ENCODE results near the gene PHF12.

DNA sequence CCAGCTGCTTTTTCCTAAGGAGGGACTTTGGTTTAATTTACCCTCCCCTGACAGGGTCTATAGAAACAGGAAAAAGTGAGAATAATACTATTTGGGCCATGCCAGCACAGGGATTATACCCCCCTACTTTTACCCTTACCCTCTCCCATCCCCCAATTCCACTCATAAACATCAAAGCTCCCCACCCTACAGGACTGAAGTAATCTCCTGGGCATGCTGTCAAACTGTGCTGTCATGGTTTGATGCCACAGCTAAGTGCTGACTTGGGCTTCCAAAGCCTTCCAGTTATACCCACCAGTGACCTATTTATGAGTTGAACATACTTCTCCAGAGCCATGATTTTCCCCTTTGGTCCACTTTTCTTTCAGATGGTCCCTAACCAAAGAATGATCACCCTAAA is 12.8 kb downstream of the PHF12 start:
- TF ChIP-seq ZNF274 (IDR thresholded peaks at IDR 0.05; ENCODE audit: insufficient read depth, insufficient read length) (no peak), TAF1 (IDR thresholded peaks at IDR 0.05; ENCODE audit: borderline replicate concordance, low read depth, low read length) (no peak), TCF12 (IDR thresholded peaks at IDR 0.05; ENCODE audit: low read depth, low read length) (no peak), RAD21 (IDR thresholded peaks at IDR 0.05; ENCODE audit: insufficient read depth, low read depth, low read length) (no peak), RCOR1 (conservative IDR thresholded peaks at IDR 0.05; ENCODE audit: low read depth, low read length) (no peak), MXI1 (IDR thresholded peaks at IDR 0.05; ENCODE audit: low read depth, low read length) (no peak), MYC (IDR thresholded peaks at IDR 0.05; ENCODE audit: insufficient read depth, insufficient read length, insufficient replicate concordance, low read length, severe bottlenecking) (no peak)
- TF ChIP-seq, protein P1, sequence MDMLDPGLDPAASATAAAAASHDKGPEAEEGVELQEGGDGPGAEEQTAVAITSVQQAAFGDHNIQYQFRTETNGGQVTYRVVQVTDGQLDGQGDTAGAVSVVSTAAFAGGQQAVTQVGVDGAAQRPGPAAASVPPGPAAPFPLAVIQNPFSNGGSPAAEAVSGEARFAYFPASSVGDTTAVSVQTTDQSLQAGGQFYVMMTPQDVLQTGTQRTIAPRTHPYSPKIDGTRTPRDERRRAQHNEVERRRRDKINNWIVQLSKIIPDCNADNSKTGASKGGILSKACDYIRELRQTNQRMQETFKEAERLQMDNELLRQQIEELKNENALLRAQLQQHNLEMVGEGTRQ (IDR thresholded peaks at IDR 0.05; ENCODE audit: borderline replicate concordance, low read depth, low read length), result no peak
- TF ChIP-seq, protein P2, sequence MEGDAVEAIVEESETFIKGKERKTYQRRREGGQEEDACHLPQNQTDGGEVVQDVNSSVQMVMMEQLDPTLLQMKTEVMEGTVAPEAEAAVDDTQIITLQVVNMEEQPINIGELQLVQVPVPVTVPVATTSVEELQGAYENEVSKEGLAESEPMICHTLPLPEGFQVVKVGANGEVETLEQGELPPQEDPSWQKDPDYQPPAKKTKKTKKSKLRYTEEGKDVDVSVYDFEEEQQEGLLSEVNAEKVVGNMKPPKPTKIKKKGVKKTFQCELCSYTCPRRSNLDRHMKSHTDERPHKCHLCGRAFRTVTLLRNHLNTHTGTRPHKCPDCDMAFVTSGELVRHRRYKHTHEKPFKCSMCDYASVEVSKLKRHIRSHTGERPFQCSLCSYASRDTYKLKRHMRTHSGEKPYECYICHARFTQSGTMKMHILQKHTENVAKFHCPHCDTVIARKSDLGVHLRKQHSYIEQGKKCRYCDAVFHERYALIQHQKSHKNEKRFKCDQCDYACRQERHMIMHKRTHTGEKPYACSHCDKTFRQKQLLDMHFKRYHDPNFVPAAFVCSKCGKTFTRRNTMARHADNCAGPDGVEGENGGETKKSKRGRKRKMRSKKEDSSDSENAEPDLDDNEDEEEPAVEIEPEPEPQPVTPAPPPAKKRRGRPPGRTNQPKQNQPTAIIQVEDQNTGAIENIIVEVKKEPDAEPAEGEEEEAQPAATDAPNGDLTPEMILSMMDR (IDR thresholded peaks at IDR 0.05 in 2 of 3, conservative IDR thresholded peaks at IDR 0.05 in 1 of 3; ENCODE audit: control insufficient read depth in 2 of 3, extremely low read depth in 1 of 3, insufficient read depth in 1 of 3, low read depth in 3 of 3, low read length in 3 of 3), result no peak
- TF ChIP-seq, protein P3, sequence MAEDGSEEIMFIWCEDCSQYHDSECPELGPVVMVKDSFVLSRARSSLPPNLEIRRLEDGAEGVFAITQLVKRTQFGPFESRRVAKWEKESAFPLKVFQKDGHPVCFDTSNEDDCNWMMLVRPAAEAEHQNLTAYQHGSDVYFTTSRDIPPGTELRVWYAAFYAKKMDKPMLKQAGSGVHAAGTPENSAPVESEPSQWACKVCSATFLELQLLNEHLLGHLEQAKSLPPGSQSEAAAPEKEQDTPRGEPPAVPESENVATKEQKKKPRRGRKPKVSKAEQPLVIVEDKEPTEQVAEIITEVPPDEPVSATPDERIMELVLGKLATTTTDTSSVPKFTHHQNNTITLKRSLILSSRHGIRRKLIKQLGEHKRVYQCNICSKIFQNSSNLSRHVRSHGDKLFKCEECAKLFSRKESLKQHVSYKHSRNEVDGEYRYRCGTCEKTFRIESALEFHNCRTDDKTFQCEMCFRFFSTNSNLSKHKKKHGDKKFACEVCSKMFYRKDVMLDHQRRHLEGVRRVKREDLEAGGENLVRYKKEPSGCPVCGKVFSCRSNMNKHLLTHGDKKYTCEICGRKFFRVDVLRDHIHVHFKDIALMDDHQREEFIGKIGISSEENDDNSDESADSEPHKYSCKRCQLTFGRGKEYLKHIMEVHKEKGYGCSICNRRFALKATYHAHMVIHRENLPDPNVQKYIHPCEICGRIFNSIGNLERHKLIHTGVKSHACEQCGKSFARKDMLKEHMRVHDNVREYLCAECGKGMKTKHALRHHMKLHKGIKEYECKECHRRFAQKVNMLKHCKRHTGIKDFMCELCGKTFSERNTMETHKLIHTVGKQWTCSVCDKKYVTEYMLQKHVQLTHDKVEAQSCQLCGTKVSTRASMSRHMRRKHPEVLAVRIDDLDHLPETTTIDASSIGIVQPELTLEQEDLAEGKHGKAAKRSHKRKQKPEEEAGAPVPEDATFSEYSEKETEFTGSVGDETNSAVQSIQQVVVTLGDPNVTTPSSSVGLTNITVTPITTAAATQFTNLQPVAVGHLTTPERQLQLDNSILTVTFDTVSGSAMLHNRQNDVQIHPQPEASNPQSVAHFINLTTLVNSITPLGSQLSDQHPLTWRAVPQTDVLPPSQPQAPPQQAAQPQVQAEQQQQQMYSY (CRISPR knock-in tag; IDR thresholded peaks at IDR 0.05), result no peak

Measured in GM12878 (cell line).